GM08714 (cell line): ENCODE data around the gene SRRM5.
"Not testable (repeated sequence)": the region's sequence is repeated elsewhere in the genome, so short reads cannot be mapped to it uniquely, and the experiment has no call there.

ENCODE experiments used
- H3K4me3 ChIP-seq: fragments of 200-500 bp; sonication (Bioruptor generic); 2 replicates; pipeline ENCODE4 v1.5.1; 2014; ENCODE audit warnings: mild to moderate bottlenecking, low read length, inconsistent platforms
- ZNF274 ChIP-seq: IDR thresholded peaks from 2 replicates; pipeline ENCODE4 v1.6.1; 2012; ENCODE audit warnings: mild to moderate bottlenecking, low read depth, low read length

Gene SRRM5

GRCh38 chr19:43578787-43579186, 33.1 kb upstream of the SRRM5 start:
- TF ChIP-seq ZNF274 = no peak
- no peak overlapping the region for H3K4me3 ChIP-seq

- TF ChIP-seq ZNF274 = no peak
- peak overlapping the region; percentile 78; the same call in 1 of the 2 replicates for H3K4me3 ChIP-seq
Observed at GRCh38 chr19:43581467-43581866, 30.4 kb upstream of the SRRM5 start.

GRCh38 chr19:43582495-43582894, 29.4 kb upstream of the SRRM5 start:
- H3K4me3 ChIP-seq = peak overlapping the region; percentile 78; the same call in 1 of the 2 replicates
- TF ChIP-seq ZNF274 = no peak

GRCh38 chr19:43584484-43584883, 27.4 kb upstream of the SRRM5 start:
- peak overlapping the region; percentile 8; the same call in 1 of the 2 replicates for H3K4me3 ChIP-seq
- no peak for TF ChIP-seq ZNF274

GRCh38 chr19:43586346-43586745, 25.5 kb upstream of the SRRM5 start:
- no peak overlapping the region for H3K4me3 ChIP-seq
- TF ChIP-seq ZNF274 = no peak

GRCh38 chr19:43587029-43587428, 24.9 kb upstream of the SRRM5 start:
- H3K4me3 ChIP-seq = not testable (repeated sequence)

- TF ChIP-seq ZNF274 = no peak
- no peak overlapping the region for H3K4me3 ChIP-seq
Observed at GRCh38 chr19:43589277-43589676, 22.6 kb upstream of the SRRM5 start.

- no peak overlapping the region for H3K4me3 ChIP-seq
- TF ChIP-seq ZNF274 = no peak
Observed at GRCh38 chr19:43589678-43590077, 22.2 kb upstream of the SRRM5 start.

- no peak for TF ChIP-seq ZNF274
- H3K4me3 ChIP-seq = no peak overlapping the region
Observed at GRCh38 chr19:43591904-43592772, 19.8 kb upstream of the SRRM5 start.

- H3K4me3 ChIP-seq = no peak overlapping the region
- no peak for TF ChIP-seq ZNF274
Observed at GRCh38 chr19:43592800-43593350, 19.0 kb upstream of the SRRM5 start.

GRCh38 chr19:43594081-43594697, 17.7 kb upstream of the SRRM5 start:
- no peak for TF ChIP-seq ZNF274
- H3K4me3 ChIP-seq = peak overlapping the region; percentile 78; the same call in 1 of the 2 replicates

- peak overlapping the region; percentile 78 for H3K4me3 ChIP-seq
- no peak for TF ChIP-seq ZNF274
Observed at GRCh38 chr19:43594710-43595604, 16.9 kb upstream of the SRRM5 start.

GRCh38 chr19:43595605-43595998, 16.3 kb upstream of the SRRM5 start:
- peak overlapping the region; percentile 78 for H3K4me3 ChIP-seq
- TF ChIP-seq ZNF274 = no peak

- no peak for TF ChIP-seq ZNF274
Observed at GRCh38 chr19:43595999-43596841, 15.7 kb upstream of the SRRM5 start, which contains the start of the genes IRGQ and ZNF576. IRGQ (minus strand) TSS chr19:43596134; CDS start chr19:43595338, 796 bp downstream. ZNF576 (plus strand) TSS chr19:43596595; CDS start chr19:43597109, 514 bp downstream.

More at GRCh38 chr19:43595999-43596841, 15.7 kb upstream of the SRRM5 start, which contains the start of the genes IRGQ and ZNF576:
- H3K4me3 ChIP-seq = peak within 1 kb of the TSS; percentile 96
